ENCODE data around the gene SAT1. TPM values are rescaled to one million over a fixed set of nuclear protein-coding genes. Genes with fewer than 3 reads are reported as not detected.

The SAT1 gene
- polyA plus RNA-seq, 2 donors: 250 to 644 TPM

GRCh38 chrX:23817979-23818336 lies 35.0 kb downstream of the SAT1 start:
- 88 to 89% methylated on average over 3 of the region's 3 CpGs for WGBS, 2 donors
- no peaks in the 10 kb centered on the region for H3K27me3 ChIP-seq (ENCODE audit: control insufficient read depth in 1 of 2, insufficient read depth in 2 of 2, low read length in 2 of 2)

DNA sequence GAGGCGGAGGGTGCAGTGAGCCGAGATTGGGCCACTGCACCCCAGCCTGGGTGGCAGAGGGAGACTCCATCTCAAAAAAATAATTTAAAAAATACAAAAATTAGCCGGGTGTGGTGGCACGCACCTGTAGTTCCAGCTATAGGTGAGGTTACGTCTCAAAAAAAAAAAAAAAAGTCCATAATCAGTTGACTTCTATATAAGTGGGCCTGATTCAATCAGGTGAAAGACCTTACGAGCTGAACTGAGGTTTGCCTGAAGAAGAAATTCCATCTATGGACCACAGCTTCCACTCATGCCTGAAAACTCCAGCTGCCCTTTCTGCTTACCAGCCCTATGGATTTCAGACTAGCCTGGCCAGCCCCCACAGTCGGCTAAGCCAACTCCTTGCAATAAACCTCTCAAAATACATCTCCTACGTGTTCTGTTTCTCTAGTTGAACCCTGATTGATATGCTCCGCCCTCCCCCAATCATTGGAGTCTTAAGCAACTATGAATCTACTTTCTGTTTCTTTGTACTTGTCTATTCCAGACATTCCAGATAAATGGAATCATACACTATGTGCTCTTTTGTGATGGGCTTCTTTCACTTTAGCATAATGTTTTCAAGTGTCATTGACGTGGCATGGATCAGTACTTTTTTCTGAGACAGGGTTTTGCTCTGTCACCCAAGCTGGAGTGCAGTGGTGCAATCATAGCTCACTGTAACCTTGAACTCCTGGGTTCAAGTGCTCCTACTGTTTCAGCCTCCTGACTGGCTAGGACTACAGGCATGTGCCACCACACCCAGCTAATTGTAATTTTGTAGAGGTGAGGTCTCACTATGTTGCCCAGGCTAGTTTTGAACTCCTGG lies 36.6 kb downstream of the SAT1 start:
- 81% methylated on average over 10 of the region's 10 CpGs for WGBS, 2 donors
- Histone ChIP-seq H3K36me3 (ENCODE audit: control insufficient read depth in 2 of 2, insufficient read depth in 2 of 2, low read length in 1 of 2) (no peaks in the 10 kb centered on the region), H3K4me1 (ENCODE audit: control insufficient read depth in 2 of 2, insufficient read depth in 2 of 2, low read length in 1 of 2) (no peaks in the 10 kb centered on the region), H3K4me3 (ENCODE audit: low read depth in 1 of 2, low read length in 2 of 2) (no peak overlapping the region), H3K27ac (ENCODE audit: low read depth in 2 of 2, low read length in 1 of 2) (no peak overlapping the region), H3K27me3 (ENCODE audit: control insufficient read depth in 1 of 2, insufficient read depth in 2 of 2, low read length in 2 of 2) (no peaks in the 10 kb centered on the region), H3K9me3 (ENCODE audit: control insufficient read depth in 2 of 2, insufficient read depth in 1 of 2, low read depth in 1 of 2, low read length in 1 of 2) (no peaks in the 10 kb centered on the region)

More at GRCh38 chrX:23817979-23818336, 35.0 kb downstream of the SAT1 start:
- no peak overlapping the region for H3K27ac ChIP-seq (ENCODE audit: low read depth in 2 of 2, low read length in 1 of 2)
- H3K36me3 ChIP-seq (ENCODE audit: control insufficient read depth in 2 of 2, insufficient read depth in 2 of 2, low read length in 1 of 2): no peaks in the 10 kb centered on the region
- no peak overlapping the region for H3K4me3 ChIP-seq (ENCODE audit: low read depth in 1 of 2, low read length in 2 of 2)
- no peaks in the 10 kb centered on the region for H3K9me3 ChIP-seq (ENCODE audit: control insufficient read depth in 2 of 2, insufficient read depth in 1 of 2, low read depth in 1 of 2, low read length in 1 of 2)
- no peaks in the 10 kb centered on the region for H3K4me1 ChIP-seq (ENCODE audit: control insufficient read depth in 2 of 2, insufficient read depth in 2 of 2, low read length in 1 of 2)

DNA sequence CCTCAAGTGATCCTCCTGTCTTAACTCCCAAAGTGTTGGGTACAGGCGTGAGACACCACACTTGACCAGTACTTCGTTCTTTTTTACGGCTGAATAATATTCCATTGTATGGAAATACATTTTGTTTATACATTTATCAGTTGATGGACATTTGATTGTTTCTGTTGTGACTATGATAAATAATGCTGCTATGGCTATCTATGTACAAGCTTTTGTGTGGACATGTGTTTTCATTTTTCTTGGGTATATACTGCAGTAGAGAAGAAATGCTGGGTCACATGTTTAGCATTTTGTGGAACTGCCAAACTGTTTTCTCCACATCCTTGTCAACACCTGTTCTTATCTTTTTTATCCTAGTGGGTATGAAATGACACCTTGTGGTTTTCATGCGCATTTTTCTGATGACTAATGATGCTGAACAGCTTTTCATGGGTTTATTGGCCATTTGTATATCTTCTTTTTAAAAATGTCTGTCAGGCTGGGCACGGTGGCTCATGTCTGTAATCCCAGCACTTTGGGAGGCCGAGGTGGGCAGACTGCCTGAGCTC lies 37.3 kb downstream of the SAT1 start:
- no peaks in the 10 kb centered on the region for H3K9me3 ChIP-seq (ENCODE audit: control insufficient read depth in 2 of 2, insufficient read depth in 1 of 2, low read depth in 1 of 2, low read length in 1 of 2)
- H3K4me1 ChIP-seq (ENCODE audit: control insufficient read depth in 2 of 2, insufficient read depth in 2 of 2, low read length in 1 of 2): no peaks in the 10 kb centered on the region
- H3K4me3 ChIP-seq (ENCODE audit: low read depth in 1 of 2, low read length in 2 of 2): no peak overlapping the region
- H3K27ac ChIP-seq (ENCODE audit: low read depth in 2 of 2, low read length in 1 of 2): no peak overlapping the region
- no peaks in the 10 kb centered on the region for H3K27me3 ChIP-seq (ENCODE audit: control insufficient read depth in 1 of 2, insufficient read depth in 2 of 2, low read length in 2 of 2)
- WGBS, 2 donors: 74 to 87% methylated on average over 6 of the region's 6 CpGs
- H3K36me3 ChIP-seq (ENCODE audit: control insufficient read depth in 2 of 2, insufficient read depth in 2 of 2, low read length in 1 of 2): no peaks in the 10 kb centered on the region

DNA sequence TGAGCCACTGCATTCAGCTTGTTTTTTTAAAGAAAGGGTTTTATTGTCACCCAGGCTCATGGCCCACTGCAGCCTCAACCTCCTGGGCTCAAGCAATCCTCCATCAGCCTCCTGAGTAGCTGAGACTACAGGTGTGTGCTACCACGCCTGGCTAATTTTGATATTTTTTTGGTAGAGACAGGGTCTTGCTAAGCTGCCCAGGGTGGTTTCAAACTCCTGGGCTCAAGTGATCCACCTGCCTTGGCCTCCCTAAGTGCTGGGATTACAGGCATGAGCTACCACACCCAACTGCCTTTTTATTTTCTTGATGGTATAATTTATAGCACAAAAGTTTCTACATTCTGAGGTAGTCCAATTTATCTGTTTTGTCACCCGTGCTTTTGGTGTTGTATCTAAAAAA lies 38.9 kb downstream of the SAT1 start:
- H3K27me3 ChIP-seq (ENCODE audit: control insufficient read depth in 1 of 2, insufficient read depth in 2 of 2, low read length in 2 of 2): no peaks in the 10 kb centered on the region
- no peaks in the 10 kb centered on the region for H3K9me3 ChIP-seq (ENCODE audit: control insufficient read depth in 2 of 2, insufficient read depth in 1 of 2, low read depth in 1 of 2, low read length in 1 of 2)
- no peak overlapping the region for H3K4me3 ChIP-seq (ENCODE audit: low read depth in 1 of 2, low read length in 2 of 2)
- no peaks in the 10 kb centered on the region for H3K4me1 ChIP-seq (ENCODE audit: control insufficient read depth in 2 of 2, insufficient read depth in 2 of 2, low read length in 1 of 2)
- H3K36me3 ChIP-seq (ENCODE audit: control insufficient read depth in 2 of 2, insufficient read depth in 2 of 2, low read length in 1 of 2): no peaks in the 10 kb centered on the region
- 67 to 86% methylated on average over 2 of the region's 2 CpGs for WGBS, 2 donors
- no peak overlapping the region for H3K27ac ChIP-seq (ENCODE audit: low read depth in 2 of 2, low read length in 1 of 2)

DNA sequence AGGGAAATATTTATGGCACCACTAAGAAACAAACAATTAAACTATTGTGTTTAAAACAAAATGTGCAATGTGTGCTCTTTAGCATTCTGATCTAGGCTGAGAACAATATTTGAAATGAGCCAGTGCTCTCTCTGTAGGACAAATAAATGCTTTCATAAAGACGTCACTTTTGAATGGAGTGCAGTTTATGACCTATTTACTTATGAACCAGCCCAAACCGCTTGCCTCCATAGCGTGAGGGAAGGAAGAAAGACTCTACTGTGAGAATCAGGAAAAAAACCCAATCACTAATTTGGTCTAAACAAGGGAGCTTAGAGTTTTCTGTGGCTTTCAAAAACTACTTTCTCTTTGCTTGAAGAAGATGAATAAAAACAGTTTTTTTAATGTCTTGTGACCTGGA lies 39.4 kb downstream of the SAT1 start:
- Histone ChIP-seq H3K4me3 (ENCODE audit: low read depth in 1 of 2, low read length in 2 of 2) (no peak overlapping the region), H3K9me3 (ENCODE audit: control insufficient read depth in 2 of 2, insufficient read depth in 1 of 2, low read depth in 1 of 2, low read length in 1 of 2) (no peaks in the 10 kb centered on the region), H3K27ac (ENCODE audit: low read depth in 2 of 2, low read length in 1 of 2) (no peak overlapping the region), H3K36me3 (ENCODE audit: control insufficient read depth in 2 of 2, insufficient read depth in 2 of 2, low read length in 1 of 2) (no peaks in the 10 kb centered on the region), H3K4me1 (ENCODE audit: control insufficient read depth in 2 of 2, insufficient read depth in 2 of 2, low read length in 1 of 2) (no peaks in the 10 kb centered on the region), H3K27me3 (ENCODE audit: control insufficient read depth in 1 of 2, insufficient read depth in 2 of 2, low read length in 2 of 2) (no peaks in the 10 kb centered on the region)
- WGBS, 2 donors: 44 to 50% methylated on average over 3 of the region's 3 CpGs

GRCh38 chrX:23822841-23823240 lies 39.9 kb downstream of the SAT1 start:
- Histone ChIP-seq H3K27me3 (ENCODE audit: control insufficient read depth in 1 of 2, insufficient read depth in 2 of 2, low read length in 2 of 2) (no peaks in the 10 kb centered on the region), H3K27ac (ENCODE audit: low read depth in 2 of 2, low read length in 1 of 2) (no peak overlapping the region), H3K9me3 (ENCODE audit: control insufficient read depth in 2 of 2, insufficient read depth in 1 of 2, low read depth in 1 of 2, low read length in 1 of 2) (no peaks in the 10 kb centered on the region), H3K36me3 (ENCODE audit: control insufficient read depth in 2 of 2, insufficient read depth in 2 of 2, low read length in 1 of 2) (no peaks in the 10 kb centered on the region), H3K4me1 (ENCODE audit: control insufficient read depth in 2 of 2, insufficient read depth in 2 of 2, low read length in 1 of 2) (no peaks in the 10 kb centered on the region), H3K4me3 (ENCODE audit: low read depth in 1 of 2, low read length in 2 of 2) (no peak overlapping the region)
- WGBS, 2 donors: 66 to 81% methylated on average over 6 of the region's 6 CpGs

DNA sequence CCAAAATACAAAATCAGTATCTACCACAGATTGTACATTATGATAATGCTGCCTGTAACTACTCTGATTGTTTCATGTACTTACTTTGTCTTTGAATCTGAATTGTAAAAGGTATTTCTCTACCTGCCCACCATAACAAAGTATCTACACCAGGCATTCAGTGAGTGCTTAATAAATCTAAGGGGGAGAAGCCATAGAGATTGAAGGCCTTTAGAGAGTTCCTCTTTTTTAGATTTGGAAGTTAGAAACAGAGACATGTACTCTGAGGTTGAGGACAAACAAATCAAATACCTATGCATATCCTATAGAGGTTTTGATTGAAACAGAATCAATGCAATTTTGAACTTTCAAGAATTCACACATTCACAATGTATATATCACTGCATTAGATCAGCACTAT lies 42.7 kb downstream of the SAT1 start:
- H3K27ac ChIP-seq (ENCODE audit: low read depth in 2 of 2, low read length in 1 of 2): no peak overlapping the region

DNA sequence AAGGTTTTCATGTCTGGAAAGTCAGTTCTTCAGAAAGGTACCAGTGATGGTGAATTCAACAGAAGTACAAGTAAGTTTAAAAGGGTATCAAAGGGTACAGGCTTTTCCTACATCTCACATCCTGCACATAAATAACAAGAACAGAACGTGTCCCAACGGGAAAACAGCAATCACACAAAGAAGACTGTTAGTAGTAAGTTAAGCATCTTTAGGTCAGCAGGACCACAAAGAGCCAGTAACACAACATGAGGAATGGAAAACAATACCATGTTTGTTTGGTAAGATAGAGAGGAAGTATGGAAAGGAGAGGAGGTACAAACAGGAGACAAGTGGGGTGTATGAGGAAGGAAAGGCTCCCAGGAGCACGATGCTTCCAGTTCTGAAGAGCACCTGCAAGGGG lies 43.2 kb downstream of the SAT1 start:
- no peaks in the 10 kb centered on the region for H3K4me1 ChIP-seq (ENCODE audit: control insufficient read depth in 2 of 2, insufficient read depth in 2 of 2, low read length in 1 of 2)
- no peak overlapping the region for H3K4me3 ChIP-seq (ENCODE audit: low read depth in 1 of 2, low read length in 2 of 2)
- no peaks in the 10 kb centered on the region for H3K27me3 ChIP-seq (ENCODE audit: control insufficient read depth in 1 of 2, insufficient read depth in 2 of 2, low read length in 2 of 2)
- no peak overlapping the region for H3K27ac ChIP-seq (ENCODE audit: low read depth in 2 of 2, low read length in 1 of 2)
- WGBS, 2 donors: 72 to 73% methylated on average over 3 of the region's 3 CpGs
- no peaks in the 10 kb centered on the region for H3K9me3 ChIP-seq (ENCODE audit: control insufficient read depth in 2 of 2, insufficient read depth in 1 of 2, low read depth in 1 of 2, low read length in 1 of 2)
- H3K36me3 ChIP-seq (ENCODE audit: control insufficient read depth in 2 of 2, insufficient read depth in 2 of 2, low read length in 1 of 2): no peaks in the 10 kb centered on the region

More for the DNA sequence above, 42.7 kb downstream of the SAT1 start:
- Histone ChIP-seq H3K4me3 (ENCODE audit: low read depth in 1 of 2, low read length in 2 of 2) (no peak overlapping the region), H3K4me1 (ENCODE audit: control insufficient read depth in 2 of 2, insufficient read depth in 2 of 2, low read length in 1 of 2) (no peaks in the 10 kb centered on the region), H3K9me3 (ENCODE audit: control insufficient read depth in 2 of 2, insufficient read depth in 1 of 2, low read depth in 1 of 2, low read length in 1 of 2) (no peaks in the 10 kb centered on the region), H3K27me3 (ENCODE audit: control insufficient read depth in 1 of 2, insufficient read depth in 2 of 2, low read length in 2 of 2) (no peaks in the 10 kb centered on the region), H3K36me3 (ENCODE audit: control insufficient read depth in 2 of 2, insufficient read depth in 2 of 2, low read length in 1 of 2) (no peaks in the 10 kb centered on the region)

DNA sequence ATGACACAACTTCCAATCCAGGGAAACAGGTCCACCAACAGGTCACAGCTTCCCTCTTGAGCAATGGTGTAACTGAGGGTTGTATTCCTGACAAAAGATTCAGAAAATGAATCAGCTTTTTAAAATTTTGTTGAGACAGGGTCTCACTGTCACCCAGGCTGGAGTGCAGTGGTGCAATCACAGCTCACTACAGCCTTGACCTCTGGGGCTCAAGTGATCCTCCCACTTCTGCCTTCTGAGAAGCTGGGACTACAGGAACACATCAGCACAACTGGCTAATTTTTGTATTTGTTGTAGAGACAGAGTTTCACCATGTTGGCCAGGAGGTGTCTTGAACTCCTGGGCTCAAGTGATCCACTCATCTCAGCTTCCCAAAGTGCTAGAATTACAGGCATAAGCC lies 43.7 kb downstream of the SAT1 start:
- Histone ChIP-seq H3K9me3 (ENCODE audit: control insufficient read depth in 2 of 2, insufficient read depth in 1 of 2, low read depth in 1 of 2, low read length in 1 of 2) (no peaks in the 10 kb centered on the region), H3K4me3 (ENCODE audit: low read depth in 1 of 2, low read length in 2 of 2) (no peak overlapping the region), H3K4me1 (ENCODE audit: control insufficient read depth in 2 of 2, insufficient read depth in 2 of 2, low read length in 1 of 2) (no peaks in the 10 kb centered on the region), H3K27ac (ENCODE audit: low read depth in 2 of 2, low read length in 1 of 2) (no peak overlapping the region), H3K27me3 (ENCODE audit: control insufficient read depth in 1 of 2, insufficient read depth in 2 of 2, low read length in 2 of 2) (no peaks in the 10 kb centered on the region), H3K36me3 (ENCODE audit: control insufficient read depth in 2 of 2, insufficient read depth in 2 of 2, low read length in 1 of 2) (no peaks in the 10 kb centered on the region)

GRCh38 chrX:23828881-23829280 lies 45.9 kb downstream of the SAT1 start:
- Histone ChIP-seq H3K27ac (ENCODE audit: low read depth in 2 of 2, low read length in 1 of 2) (no peak overlapping the region), H3K4me1 (ENCODE audit: control insufficient read depth in 2 of 2, insufficient read depth in 2 of 2, low read length in 1 of 2) (no peaks in the 10 kb centered on the region), H3K27me3 (ENCODE audit: control insufficient read depth in 1 of 2, insufficient read depth in 2 of 2, low read length in 2 of 2) (no peaks in the 10 kb centered on the region), H3K4me3 (ENCODE audit: low read depth in 1 of 2, low read length in 2 of 2) (no peak overlapping the region), H3K9me3 (ENCODE audit: control insufficient read depth in 2 of 2, insufficient read depth in 1 of 2, low read depth in 1 of 2, low read length in 1 of 2) (no peaks in the 10 kb centered on the region), H3K36me3 (ENCODE audit: control insufficient read depth in 2 of 2, insufficient read depth in 2 of 2, low read length in 1 of 2) (no peaks in the 10 kb centered on the region)
- WGBS, 2 donors: 86 to 88% methylated on average over 5 of the region's 5 CpGs
